ENCODE measurements around the gene PCNX3. TPM values are rescaled to one million over a fixed set of nuclear protein-coding genes. Genes with fewer than 3 reads are reported as not detected.

Gene PCNX3
- total RNA-seq, 2 experiments from 2014 or later = 21.6 to 24.7 TPM

Small RNA genes within 50 kb of the gene (microRNA-seq; reads per million reads assigned to microRNA genes)
- gene MIR4489 (ENCODE audit: borderline microRNAs expressed, borderline replicate concordance) (not detected), gene MIR4690 (ENCODE audit: borderline microRNAs expressed, borderline replicate concordance) (not detected)

Other genes with a start within 250 kb of the PCNX3 start
- gene SLC25A45, start 233.1 kb upstream of the PCNX3 start, total RNA-seq = 10 to 100 TPM; 10.4 to 12.1 TPM
- 10 to 100 TPM; 38.2 to 40.0 TPM for gene FRMD8, start 229.1 kb upstream of the PCNX3 start, total RNA-seq
- 100 to 1,000 TPM; 693 to 750 TPM for gene NEAT1, start 193.0 kb upstream of the PCNX3 start, total RNA-seq
- over 10,000 TPM; 10,460 to 10,508 TPM for gene MALAT1, start 116.7 kb upstream of the PCNX3 start, total RNA-seq
- 10 to 100 TPM; 57.9 to 58.3 TPM for gene SCYL1, start 90.7 kb upstream of the PCNX3 start, total RNA-seq
- 10 to 100 TPM; 39.7 to 45.7 TPM for gene LTBP3, start 57.4 kb upstream of the PCNX3 start, total RNA-seq
- gene ZNRD2, start 45.3 kb upstream of the PCNX3 start, total RNA-seq = 10 to 100 TPM; 41.4 to 42.5 TPM
- 10 to 100 TPM; 12.4 to 12.8 TPM for gene FAM89B, start 43.2 kb upstream of the PCNX3 start, total RNA-seq
- gene EHBP1L1, start 39.7 kb upstream of the PCNX3 start, total RNA-seq = 10 to 100 TPM; 51.9 to 54.6 TPM
- under 1 TPM in 1 of 2 experiments, not detected in 1; 0.35 TPM for gene KCNK7, start 20.0 kb upstream of the PCNX3 start, total RNA-seq
- 10 to 100 TPM; 28.9 to 32.7 TPM for gene MAP3K11, start 1.6 kb upstream of the PCNX3 start, total RNA-seq
- gene SIPA1, start 22.3 kb downstream of the PCNX3 start, total RNA-seq = 100 to 1,000 TPM; 146 to 150 TPM
- 10 to 100 TPM; 66.9 to 68.5 TPM for gene RELA, start 47.1 kb downstream of the PCNX3 start, total RNA-seq
- gene KAT5, start 96.5 kb downstream of the PCNX3 start, total RNA-seq = 10 to 100 TPM; 60.1 to 67.1 TPM
- gene RNASEH2C, start 105.0 kb downstream of the PCNX3 start, total RNA-seq = 10 to 100 TPM; 95.6 to 97.8 TPM
- 1 to 10 TPM; 6.2 to 6.3 TPM for gene AP5B1, start 165.2 kb downstream of the PCNX3 start, total RNA-seq
- not detected for gene OVOL1, start 171.3 kb downstream of the PCNX3 start, total RNA-seq
- gene SNX32, start 218.2 kb downstream of the PCNX3 start, total RNA-seq = 1 to 10 TPM; 1.5 to 2.0 TPM
- 1,000 to 10,000 TPM; 1,043 to 1,085 TPM for gene CFL1, start 242.4 kb downstream of the PCNX3 start, total RNA-seq
- gene MUS81, start 244.7 kb downstream of the PCNX3 start, total RNA-seq = 10 to 100 TPM; 51.4 to 54.7 TPM

Data from activated naive CD4-positive, alpha-beta T cell treated with anti-CD3 and anti-CD28 coated beads for 36 hours (primary cell).